ENCODE results near the gene RBM34. TPM values are rescaled to one million over a fixed set of nuclear protein-coding genes. Genes with fewer than 3 reads are reported as not detected.
"Not testable (repeated sequence)": the region's sequence is repeated elsewhere in the genome, so short reads cannot be mapped to it uniquely, and the experiment has no call there.

Gene RBM34
- total RNA-seq, 1 donor from 2014 or later = 101 TPM

DNA sequence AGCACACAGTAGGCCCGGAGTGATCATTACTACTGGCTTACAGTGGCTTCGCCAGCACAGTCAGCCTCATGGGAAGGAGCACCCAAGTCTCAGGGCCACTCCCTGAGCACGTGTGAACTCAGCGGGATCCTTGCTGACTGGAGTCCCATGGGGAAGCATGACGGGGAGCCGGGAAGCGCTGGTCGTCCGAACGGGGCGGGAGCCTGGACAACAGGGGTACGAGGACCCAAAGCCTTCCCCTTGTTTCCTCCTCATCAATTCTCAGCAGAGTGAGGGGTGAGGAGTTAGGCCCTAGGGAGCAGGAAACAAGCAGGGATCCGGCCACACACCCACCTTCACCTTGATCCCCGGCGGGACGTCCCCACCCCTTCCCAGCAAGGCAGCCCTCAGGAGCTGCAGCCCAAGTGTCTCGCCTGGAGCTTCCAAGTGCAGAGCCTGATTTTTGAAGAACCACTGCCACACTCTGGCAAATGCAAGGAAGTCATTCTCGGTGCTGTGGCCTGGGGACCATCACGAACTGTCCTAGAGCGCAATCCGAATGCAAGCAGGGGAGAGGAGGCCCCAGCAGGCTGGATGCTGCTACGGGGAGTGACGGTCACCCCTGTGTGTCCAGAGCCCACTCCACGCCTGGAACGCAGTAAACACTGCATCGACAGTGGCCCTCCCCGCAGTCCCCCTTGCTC lies 67.9 kb downstream of the RBM34 start:
- intact Hi-C loops (cut with micrococcal nuclease) = no loop called here

DNA sequence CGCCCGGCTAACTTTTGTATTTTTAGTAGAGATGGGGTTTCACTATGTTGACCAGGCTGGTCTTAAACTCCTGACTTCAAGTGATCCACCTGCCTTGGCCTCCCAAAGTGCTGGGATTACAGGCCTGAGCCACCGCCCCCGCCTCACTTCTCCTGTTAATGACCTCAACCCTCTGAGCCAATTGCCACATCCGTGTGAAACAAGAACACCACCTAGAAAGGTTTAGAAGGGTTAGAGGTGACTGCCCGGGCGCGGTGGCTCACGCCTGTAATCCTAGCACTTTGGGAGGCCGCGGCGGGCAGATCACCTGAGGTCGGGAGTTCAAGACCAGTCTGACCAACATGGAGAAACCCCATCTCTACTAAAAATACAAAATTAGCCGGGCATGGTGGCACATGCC lies 68.6 kb downstream of the RBM34 start:
- intact Hi-C loops (cut with micrococcal nuclease) = not testable (repeated sequence)

DNA sequence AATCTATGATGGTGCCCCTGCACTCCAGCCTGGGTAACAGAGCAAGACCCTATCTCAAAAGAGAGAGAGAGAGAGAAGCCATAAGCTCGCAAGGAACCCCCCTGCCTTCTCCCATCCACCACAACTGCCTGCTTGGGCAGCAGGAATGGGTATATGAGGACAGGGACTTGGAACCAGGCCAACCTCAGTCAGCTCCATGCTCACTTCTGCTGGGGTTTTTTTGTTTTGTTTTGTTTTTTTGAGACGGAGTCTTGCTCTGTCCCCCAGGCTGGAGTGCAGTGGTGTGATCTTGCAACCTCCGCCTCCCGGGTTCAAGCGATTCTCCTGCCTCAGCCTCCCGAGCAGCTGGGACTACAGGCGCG lies 69.0 kb downstream of the RBM34 start:
- intact Hi-C loops (cut with micrococcal nuclease) = not testable (repeated sequence)

DNA sequence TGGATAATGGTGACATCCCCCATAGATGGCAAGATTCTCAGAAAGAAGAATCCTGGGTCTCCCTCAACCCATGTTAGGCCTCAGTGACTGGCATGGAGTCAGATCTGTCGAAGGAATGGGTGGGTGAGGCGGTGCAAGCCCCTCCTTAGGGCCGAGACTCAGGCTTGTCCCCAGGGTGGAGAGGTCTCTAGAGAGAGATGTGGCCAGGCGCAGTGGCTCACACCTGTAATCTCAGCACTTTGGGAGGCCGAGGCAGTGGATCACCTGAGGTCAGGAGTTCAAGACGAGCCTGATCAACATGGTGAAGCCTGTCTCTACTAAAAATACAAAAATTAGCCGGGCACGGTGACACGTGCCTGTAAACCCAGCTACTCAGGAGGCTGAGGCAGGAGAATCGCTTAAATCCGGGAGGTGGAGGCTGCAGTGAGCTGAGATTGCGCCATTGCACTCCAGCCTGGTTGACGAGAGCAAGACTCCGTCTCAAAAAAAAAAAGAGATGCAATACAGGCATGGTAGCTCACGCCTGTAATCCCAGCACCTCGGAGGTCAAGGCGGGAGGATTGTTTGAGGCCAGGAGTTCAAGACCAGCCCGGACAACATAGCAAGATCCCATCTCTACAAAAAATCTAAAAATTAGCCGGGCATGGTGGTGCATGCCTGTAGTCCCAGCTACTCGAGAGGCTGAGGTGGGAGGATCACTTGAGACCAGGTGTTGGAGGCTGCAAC lies 69.6 kb downstream of the RBM34 start:
- intact Hi-C loops (cut with micrococcal nuclease) = not testable (repeated sequence)

DNA sequence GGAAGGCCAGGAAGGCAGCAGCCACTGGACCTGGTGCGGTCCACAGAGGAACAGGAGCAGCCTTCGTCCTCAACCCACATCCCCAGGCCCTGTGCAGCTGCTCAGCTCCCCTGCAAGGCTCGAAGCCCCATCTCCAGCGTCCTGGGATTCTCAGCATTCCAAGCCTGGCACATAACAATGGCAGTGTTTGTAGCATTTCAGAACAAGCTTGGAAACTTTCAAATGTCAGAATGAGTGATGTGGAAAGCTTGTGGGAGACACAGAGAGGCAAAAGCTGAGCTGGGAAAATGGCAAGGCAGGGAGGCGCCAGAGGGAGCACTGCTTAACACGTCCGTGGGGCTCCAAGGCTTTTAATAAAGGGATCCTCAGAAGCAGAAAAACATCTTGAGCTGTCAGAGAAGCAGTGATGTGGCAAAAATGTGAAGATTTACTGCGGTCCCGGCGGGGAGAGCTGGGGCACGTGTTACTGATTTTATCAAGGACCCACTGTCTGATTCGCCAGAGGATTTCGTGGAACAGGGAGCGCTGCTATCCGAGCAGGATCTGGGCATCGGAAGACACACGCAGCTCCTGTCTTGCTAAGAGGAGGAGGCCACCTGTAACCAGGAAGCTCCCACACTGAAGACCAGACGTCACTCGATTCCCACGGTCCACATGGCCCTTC lies 70.5 kb downstream of the RBM34 start:
- intact Hi-C loops (cut with micrococcal nuclease) = no loop called here

DNA sequence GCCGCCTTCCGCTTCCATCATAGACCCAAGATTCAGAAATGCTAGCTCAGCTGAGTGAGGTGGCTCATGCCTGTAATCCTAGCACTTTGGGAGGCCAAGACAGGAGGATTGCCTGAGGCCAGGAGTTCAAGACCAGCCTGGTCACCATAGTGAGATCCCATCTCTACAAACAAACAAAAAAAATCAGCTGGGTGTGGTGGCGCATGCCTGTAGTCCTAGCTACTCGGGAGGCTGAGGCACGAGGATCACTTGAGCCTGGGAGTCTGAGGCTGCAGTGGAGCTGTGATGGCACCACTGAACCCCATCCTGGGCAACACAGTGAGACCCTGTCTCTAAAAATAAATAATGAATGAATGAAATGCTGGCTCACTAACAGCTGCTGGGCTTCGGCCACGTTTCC lies 72.1 kb downstream of the RBM34 start:
- intact Hi-C loops (cut with micrococcal nuclease) = no loop called here

DNA sequence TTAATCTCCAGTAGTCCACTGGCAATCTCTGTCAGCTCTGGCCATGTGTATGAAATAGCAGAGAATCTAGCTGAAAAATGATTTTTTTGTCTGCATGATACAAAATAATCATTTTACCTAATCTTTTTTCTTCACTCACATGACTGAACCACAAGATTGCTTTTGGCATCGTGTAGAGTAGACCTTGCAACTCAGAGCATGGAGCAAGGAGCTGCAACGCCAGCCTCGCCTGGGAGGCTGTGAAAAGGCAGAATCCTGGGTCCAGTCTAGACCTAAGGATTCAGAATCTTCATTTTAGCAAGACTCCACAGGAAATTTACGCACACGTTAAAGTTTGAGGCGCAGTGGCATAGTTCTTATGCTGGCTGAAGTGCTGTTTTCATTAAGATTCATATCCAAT lies 72.6 kb downstream of the RBM34 start:
- intact Hi-C loops (cut with micrococcal nuclease) = no loop called here

DNA sequence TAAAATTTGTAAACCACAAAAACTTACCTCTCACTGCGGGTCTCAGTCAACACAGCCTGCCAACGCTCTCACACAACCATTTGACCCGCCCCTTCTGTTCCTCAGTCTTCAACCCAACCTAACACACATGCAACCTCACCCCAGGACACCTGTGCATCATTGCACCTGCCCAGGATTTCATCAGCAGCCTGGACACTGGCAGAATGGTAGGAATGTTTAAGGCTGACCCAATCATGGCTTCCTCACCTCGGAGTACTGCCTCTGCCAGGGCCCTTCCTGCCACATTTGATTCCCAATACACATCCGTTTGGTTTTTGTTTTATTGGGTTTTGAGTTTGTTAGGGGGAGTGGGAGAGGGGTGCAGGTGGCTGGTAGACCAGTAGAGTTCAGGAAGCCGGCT lies 73.1 kb downstream of the RBM34 start:
- intact Hi-C loops (cut with micrococcal nuclease) = no loop called here

DNA sequence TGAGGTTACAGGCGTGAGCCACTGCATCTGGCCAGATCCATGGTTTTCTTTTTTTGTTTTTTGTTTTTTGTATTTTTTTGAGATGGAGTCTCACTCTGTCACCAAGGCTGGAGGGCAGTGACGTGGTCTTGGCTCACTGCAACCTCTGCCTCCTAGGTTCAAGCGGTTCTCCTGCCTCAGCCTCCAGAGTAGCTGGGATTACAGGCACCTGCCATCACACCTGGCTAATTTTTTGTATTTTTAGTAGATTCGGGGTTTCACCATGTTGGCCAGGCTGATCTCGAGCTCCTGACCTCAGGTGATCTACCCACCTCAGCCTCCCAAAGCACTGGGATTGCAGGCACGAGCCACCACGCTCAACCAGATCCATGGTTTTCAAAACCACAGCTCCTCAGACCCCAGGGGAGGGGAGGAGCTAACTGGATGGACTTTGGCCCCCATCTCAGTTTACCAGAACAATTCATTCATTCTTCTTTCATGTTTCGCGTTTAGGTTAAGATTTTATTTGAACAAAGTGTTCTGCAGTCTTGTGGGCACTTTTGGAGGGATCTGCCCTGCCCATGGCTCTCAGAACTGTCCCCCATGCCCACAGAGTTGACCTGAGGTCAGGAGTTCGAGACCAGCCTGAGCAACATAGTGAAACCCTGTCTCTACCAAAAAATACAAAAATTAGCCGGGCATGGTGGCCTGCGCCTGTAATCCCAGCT lies 75.5 kb downstream of the RBM34 start:
- intact Hi-C loops (cut with micrococcal nuclease) = not testable (repeated sequence)

Other genes starting within 250 kb of the RBM34 start
- 70.6 and 78.6 TPM in 2 replicates for gene TOMM20, start 32.4 kb downstream of the RBM34 start, total RNA-seq
- 40.8 and 44.0 TPM in 2 replicates for gene ARID4B, start 166.9 kb upstream of the RBM34 start, total RNA-seq
- gene GGPS1, start 167.3 kb upstream of the RBM34 start, total RNA-seq = 24.5 and 30.1 TPM in 2 replicates
- 25.1 and 28.2 TPM in 2 replicates for gene TBCE, start 206.2 kb upstream of the RBM34 start, total RNA-seq